Measurements from ENCODE around the gene ALDH1A1.
"Not testable (repeated sequence)": the region's sequence is repeated elsewhere in the genome, so short reads cannot be mapped to it uniquely, and the experiment has no call there.

The ALDH1A1 gene

GRCh38 chr9:72872718-72873117 lies 80.1 kb downstream of the ALDH1A1 start (continued):
- TF ChIP-seq ZNF148 (tag by site-specific recombination; IDR thresholded peaks at IDR 0.05; ENCODE audit: borderline replicate concordance) (no peak), ZBTB6 (tag by site-specific recombination; IDR thresholded peaks at IDR 0.05) (no peak), ZNF654 (tag by site-specific recombination; IDR thresholded peaks at IDR 0.05; ENCODE audit: low read depth) (no peak), ZNF174 (tag by site-specific recombination; IDR thresholded peaks at IDR 0.05) (no peak), ZNF211 (tag by site-specific recombination; IDR thresholded peaks at IDR 0.05; ENCODE audit: low read depth) (no peak), ZNF785 (tag by site-specific recombination; IDR thresholded peaks at IDR 0.05) (no peak), ZNF112 (tag by site-specific recombination; IDR thresholded peaks at IDR 0.05) (no peak)

GRCh38 chr9:72871685-72872084 lies 81.2 kb downstream of the ALDH1A1 start:
- H3K9me3 ChIP-seq (ENCODE audit: control insufficient read depth, insufficient read depth, low read depth, low read length): no peaks in the 10 kb centered on the region
- no peaks in the 10 kb centered on the region for H3K4me1 ChIP-seq (ENCODE audit: control insufficient read depth, insufficient read depth, low read length)
- H3K27ac ChIP-seq (ENCODE audit: extremely low read depth, low read depth, low read length): no peak overlapping the region
- ChIA-PET CTCF (interaction anchor here (0.6 to 3.9 kb wide), 18 partner anchors 10 to 1622 kb away, joined by 3 to 38 read pairs (median 4); no protein-coding TSS in a partner anchor), POLR2A (no interaction called here)
- no peak overlapping the region for H3K4me3 ChIP-seq (ENCODE audit: low read depth, low read length)
- TF ChIP-seq ZNF785 (tag by site-specific recombination; IDR thresholded peaks at IDR 0.05): no peak
- TF ChIP-seq ZNF654 (tag by site-specific recombination; IDR thresholded peaks at IDR 0.05; ENCODE audit: low read depth): peak; percentile 38
- H3K36me3 ChIP-seq (ENCODE audit: control insufficient read depth in 2 of 2, insufficient read depth in 1 of 2, low read length in 2 of 2): no peaks in the 10 kb centered on the region

- H3K4me3 ChIP-seq (ENCODE audit: low read depth, low read length): no peak overlapping the region
- no peaks in the 10 kb centered on the region for H3K9me3 ChIP-seq (ENCODE audit: control insufficient read depth, insufficient read depth, low read depth, low read length)
- TF ChIP-seq ZNF133 (tag by site-specific recombination; IDR thresholded peaks at IDR 0.05): no peak
- peak; percentile 71 for TF ChIP-seq PRDM6 (tag by site-specific recombination; IDR thresholded peaks at IDR 0.05)
- H3K36me3 ChIP-seq (ENCODE audit: control insufficient read depth in 2 of 2, insufficient read depth in 1 of 2, low read length in 2 of 2): no peaks in the 10 kb centered on the region
- H3K4me1 ChIP-seq (ENCODE audit: control insufficient read depth, insufficient read depth, low read length): no peaks in the 10 kb centered on the region
- no peak overlapping the region for H3K27ac ChIP-seq (ENCODE audit: extremely low read depth, low read depth, low read length)
- ChIA-PET POLR2A (no interaction called here), CTCF (interaction anchor here (0.6 kb wide), 1 partner anchor 1011 kb away, joined by 4 read pairs; no protein-coding TSS in a partner anchor)
These were observed 88.5 kb downstream of the ALDH1A1 start for GRCh38 chr9:72864327-72864726.

- no peak overlapping the region for H3K27ac ChIP-seq (ENCODE audit: extremely low read depth, low read depth, low read length)
- no peak overlapping the region for H3K4me3 ChIP-seq (ENCODE audit: low read depth, low read length)
- no peaks in the 10 kb centered on the region for H3K9me3 ChIP-seq (ENCODE audit: control insufficient read depth, insufficient read depth, low read depth, low read length)
- no peaks in the 10 kb centered on the region for H3K4me1 ChIP-seq (ENCODE audit: control insufficient read depth, insufficient read depth, low read length)
- H3K36me3 ChIP-seq (ENCODE audit: control insufficient read depth in 2 of 2, insufficient read depth in 1 of 2, low read length in 2 of 2): no peaks in the 10 kb centered on the region
- TF ChIP-seq TCF7L2 (IDR thresholded peaks at IDR 0.05; ENCODE audit: borderline replicate concordance, low read depth, low read length) (peak; percentile 45; the same call in 1 of the 2 replicates), MEIS1 (CRISPR knock-in tag; IDR thresholded peaks at IDR 0.05; ENCODE audit: borderline replicate concordance) (no peak), PRDM6 (tag by site-specific recombination; IDR thresholded peaks at IDR 0.05) (peak; percentile 22; the same call in 1 of the 2 replicates)
- ChIA-PET CTCF (interaction anchor here (0.7 kb wide), 1 partner anchor 1947 kb away, joined by 3 read pairs; no protein-coding TSS in a partner anchor), POLR2A (no interaction called here)
These were observed 89.3 kb downstream of the ALDH1A1 start for GRCh38 chr9:72863456-72864094.

GRCh38 chr9:72862788-72863187 lies 90.1 kb downstream of the ALDH1A1 start:
- CTCF ChIA-PET: interaction anchor here (1.3 kb wide), 1 partner anchor 9 kb away, joined by 4 read pairs; no protein-coding TSS in a partner anchor
- H3K9me3 ChIP-seq (ENCODE audit: control insufficient read depth, insufficient read depth, low read depth, low read length); H3K27ac ChIP-seq (ENCODE audit: extremely low read depth, low read depth, low read length); H3K36me3 ChIP-seq (ENCODE audit: control insufficient read depth in 2 of 2, insufficient read depth in 1 of 2, low read length in 2 of 2); H3K4me3 ChIP-seq (ENCODE audit: low read depth, low read length); H3K4me1 ChIP-seq (ENCODE audit: control insufficient read depth, insufficient read depth, low read length); POLR2A ChIA-PET: not testable (repeated sequence)

Measured in HEK293 (cell line).